Breast epithelium (tissue), 3 donors: ENCODE measurements around the gene ARMC9.

Experiments used
- CTCF ChIP-seq, 3 donors: fragments of 450-650 bp; IDR thresholded peaks; one replicate each; pipeline ENCODE4 v1.5.1; 2016 to 2017; ENCODE audit warnings: antibody characterized with exemption in 3 of 3, mild to moderate bottlenecking in 3 of 3, moderate library complexity in 3 of 3
- POLR2A ChIP-seq: fragments of 450-650 bp; IDR thresholded peaks from one replicate; pipeline ENCODE4 v1.6.1; 2016; ENCODE audit warnings: antibody characterized with exemption, mild to moderate bottlenecking, moderate library complexity

GRCh38 chr2:231277962-231278361, 79.5 kb downstream of the ARMC9 start:
- no peak for TF ChIP-seq CTCF (IDR thresholded peaks at IDR 0.05)
- no peak for TF ChIP-seq POLR2A
